Esophagus muscularis mucosa (tissue), 4 donors: ENCODE measurements around the gene CLIC6. TPM values are rescaled to one million over a fixed set of nuclear protein-coding genes. Genes with fewer than 3 reads are reported as not detected.

Source experiments
- DNase-seq: peaks from one replicate; pipeline ENCODE4 v3.0.0-alpha.2; 2017; ENCODE audit errors: extremely low spot score
- H3K27ac ChIP-seq, 4 donors: fragments of 200-600 bp; sonication (generic); replicated peaks in 1 of 4; 1 replicate in 3 of 4; 2 replicates in 1 of 4; pipeline ENCODE4 v1.5.1; 2016 to 2019; ENCODE audit warnings: mild to moderate bottlenecking in 1 of 4
- H3K27me3 ChIP-seq, 4 donors: fragments of 200-600 bp; sonication (generic); one replicate each; pipeline versions ENCODE4 v1.5.1 to v1.6.0; 2016 to 2019
- H3K36me3 ChIP-seq, 4 donors: fragments of 200-600 bp; sonication (generic); one replicate each; pipeline ENCODE4 v1.5.1; 2016 to 2019
- H3K4me1 ChIP-seq, 4 donors: fragments of 200-600 bp; sonication (generic); one replicate each; pipeline ENCODE4 v1.5.1; 2016 to 2019
- H3K4me3 ChIP-seq, 4 donors: fragments of 200-600 bp; sonication (generic); 1 replicate in 2 of 4; 2 replicates in 2 of 4; pipeline ENCODE4 v1.5.1; 2016 to 2019; ENCODE audit warnings: mild to moderate bottlenecking in 4 of 4, moderate library complexity in 1 of 4
- H3K9me3 ChIP-seq, 4 donors: fragments of 200-600 bp; sonication (generic); 1 replicate in 3 of 4; 2 replicates in 1 of 4; pipeline ENCODE4 v1.5.1; 2016 to 2019
- CTCF ChIP-seq, 3 experiments: fragments of 200-600 bp in 2 of 3; fragments of 450-650 bp in 1 of 3; sonication (generic) in 2 of 3; IDR thresholded peaks; one replicate each; pipeline ENCODE4 v1.5.1; 2017 to 2019; ENCODE audit warnings: antibody characterized with exemption in 3 of 3, mild to moderate bottlenecking in 2 of 3, moderate library complexity in 1 of 3
- EP300 ChIP-seq: sonication (generic); formaldehyde crosslinking; IDR thresholded peaks from one replicate; pipeline ENCODE4 v1.6.1; 2017; ENCODE audit warnings: antibody characterized with exemption
- POLR2A ChIP-seq: fragments of 450-650 bp; IDR thresholded peaks from one replicate; pipeline ENCODE4 v1.6.1; 2017; ENCODE audit warnings: antibody characterized with exemption, moderate library complexity, mild to moderate bottlenecking, low read depth
- POLR2AphosphoS5 ChIP-seq, 2 donors: sonication (generic); formaldehyde crosslinking; IDR thresholded peaks; one replicate each; pipeline ENCODE4 v1.6.1; 2017; ENCODE audit warnings: antibody characterized with exemption in 2 of 2
- WGBS: methylation state at CpG from one replicate; pipeline ENCODE4 v1.1.5; 2018; 5-methylcytosine and 5-hydroxymethylcytosine counted together
- intact Hi-C: fragments of 100-400 bp; cut with DNase I; formaldehyde crosslinking; loops from one replicate; pipeline ENCODE4 v1.15.1; 2023
- total RNA-seq, 4 donors: library from RNA; depleted of rRNA; stranded (reverse); fragments of >200 nt; gene quantifications; one replicate each; pipeline versions ENCODE4 v1.1.0 to v1.2.1, GENCODE V29; 2016

The CLIC6 gene
- total RNA-seq, 4 donors from 2014 or later = under 0.01 to 1.9 (median 0.39) TPM

- DNase-seq = no peak
- 79% methylated on average over 3 of the region's 3 CpGs for WGBS
- intact Hi-C loops = no loop called here
- H3K4me1 ChIP-seq = no peaks in the 10 kb centered on the region
- H3K9me3 ChIP-seq = no peaks in the 10 kb centered on the region
- H3K36me3 ChIP-seq = no peaks in the 10 kb centered on the region
- peaks cover 0 to 23% (median 0%) of the 10 kb centered on the region in 4 donors for H3K27me3 ChIP-seq
- H3K27ac ChIP-seq = no peak overlapping the region
- no peak overlapping the region for H3K4me3 ChIP-seq
- TF ChIP-seq POLR2AphosphoS5 (IDR thresholded peaks at IDR 0.05) (no peak), CTCF (IDR thresholded peaks at IDR 0.05) (no peak)
Measured at GRCh38 chr21:34636961-34637360, 31.8 kb upstream of the CLIC6 start.

GRCh38 chr21:34639250-34639649, 29.5 kb upstream of the CLIC6 start:
- no peaks in the 10 kb centered on the region for H3K36me3 ChIP-seq
- intact Hi-C loops = no loop called here
- TF ChIP-seq CTCF (IDR thresholded peaks at IDR 0.05) (no peak), POLR2A (no peak), POLR2AphosphoS5 (IDR thresholded peaks at IDR 0.05) (no peak), EP300 (no peak)
- H3K4me3 ChIP-seq = no peak overlapping the region
- H3K27me3 ChIP-seq = peaks cover 0 to 15% (median 0%) of the 10 kb centered on the region in 4 donors
- H3K27ac ChIP-seq = no peak overlapping the region
- DNase-seq = no peak
- H3K4me1 ChIP-seq = no peaks in the 10 kb centered on the region
- H3K9me3 ChIP-seq = no peaks in the 10 kb centered on the region
- 83% methylated on average over 1 of the region's 1 CpG for WGBS

- DNase-seq = no peak
- TF ChIP-seq CTCF (IDR thresholded peaks at IDR 0.05) (no peak), POLR2A (no peak), EP300 (no peak), POLR2AphosphoS5 (IDR thresholded peaks at IDR 0.05) (no peak)
- H3K4me1 ChIP-seq = no peaks in the 10 kb centered on the region
- H3K4me3 ChIP-seq = no peak overlapping the region
- peaks cover 0 to 7% (median 0%) of the 10 kb centered on the region in 4 donors for H3K27me3 ChIP-seq
- no peaks in the 10 kb centered on the region for H3K9me3 ChIP-seq
- H3K36me3 ChIP-seq = no peaks in the 10 kb centered on the region
- intact Hi-C loops = no loop called here
- WGBS = 55% methylated on average over 9 of the region's 9 CpGs
- H3K27ac ChIP-seq = no peak overlapping the region
Measured at GRCh38 chr21:34639882-34640788, 28.7 kb upstream of the CLIC6 start.

GRCh38 chr21:34640858-34641257, 27.9 kb upstream of the CLIC6 start:
- DNase-seq = no peak
- H3K4me3 ChIP-seq = no peak overlapping the region
- no peaks in the 10 kb centered on the region for H3K9me3 ChIP-seq
- no peak overlapping the region for H3K27ac ChIP-seq
- TF ChIP-seq CTCF (IDR thresholded peaks at IDR 0.05) (no peak), EP300 (no peak), POLR2AphosphoS5 (IDR thresholded peaks at IDR 0.05) (no peak), POLR2A (no peak)
- WGBS = 73% methylated on average over 4 of the region's 4 CpGs
- no peaks in the 10 kb centered on the region for H3K36me3 ChIP-seq
- intact Hi-C loops = no loop called here
- no peaks in the 10 kb centered on the region for H3K4me1 ChIP-seq
- no peaks in the 10 kb centered on the region for H3K27me3 ChIP-seq
